GM19240 (cell line): ENCODE results near the gene DSCAML1.

ENCODE experiments used
- DNase-seq: peaks from one replicate; pipeline ENCODE4 v3.0.0; 2011; ENCODE audit warnings: low spot score; ENCODE audit not compliant: insufficient read length

DSCAML1 gene

GRCh38 chr11:117669062-117669461 is 128.0 kb downstream of the DSCAML1 start:
- DNase-seq = no peak

- DNase-seq = no peak
Measured at GRCh38 chr11:117668321-117668751, 128.7 kb downstream of the DSCAML1 start.

DNA sequence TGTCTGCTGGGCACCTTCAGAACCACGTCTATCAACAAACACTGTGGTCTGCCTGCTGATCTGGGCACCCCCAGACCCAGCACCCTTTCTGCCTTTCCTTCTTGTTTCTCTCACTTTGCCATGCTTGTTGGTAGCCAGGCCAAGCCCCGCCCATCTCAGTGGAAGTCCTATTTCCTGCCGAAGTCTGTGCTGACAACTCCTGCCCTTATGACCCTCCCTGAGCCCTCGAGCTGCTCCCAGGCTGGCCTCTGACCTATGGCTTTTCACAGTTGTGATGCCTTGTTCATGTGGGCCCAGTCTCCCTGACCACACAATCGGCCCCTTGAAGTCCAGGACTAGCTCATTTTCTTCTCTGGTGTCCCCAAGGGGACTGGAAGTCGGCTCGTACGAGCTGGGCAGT is 132.1 kb downstream of the DSCAML1 start:
- DNase-seq = no peak

GRCh38 chr11:117663821-117664220 is 133.2 kb downstream of the DSCAML1 start:
- DNase-seq = no peak

GRCh38 chr11:117663414-117663813 is 133.6 kb downstream of the DSCAML1 start:
- no peak for DNase-seq

DNA sequence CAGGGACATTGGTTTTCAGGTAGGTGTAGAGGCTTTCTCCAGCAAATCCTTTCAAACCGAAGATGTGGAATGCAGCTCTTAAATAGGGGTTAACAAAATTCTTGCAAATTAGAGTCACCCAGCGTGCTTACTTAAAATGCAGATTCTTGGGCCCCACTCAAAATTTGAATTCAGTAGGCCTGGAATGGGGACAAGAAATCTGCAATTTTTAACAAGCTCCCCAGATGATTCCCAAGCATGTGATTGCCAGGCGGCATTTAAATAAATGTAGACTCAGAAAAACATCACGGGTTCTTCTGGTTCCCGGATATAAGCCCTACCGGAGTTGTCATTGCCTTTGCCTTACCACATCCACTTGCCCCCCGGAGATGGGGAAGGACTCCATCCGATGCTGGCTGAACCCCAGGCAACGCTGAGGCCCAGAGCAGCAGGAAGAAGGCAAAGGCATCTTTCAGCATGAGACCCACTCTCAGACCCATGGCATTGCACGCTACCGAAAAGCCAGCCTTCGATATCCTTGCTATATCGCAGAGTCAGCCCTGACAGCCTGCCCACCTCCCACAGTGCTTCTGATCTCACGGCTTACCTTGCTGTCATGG is 134.2 kb downstream of the DSCAML1 start:
- no peak for DNase-seq

DNA sequence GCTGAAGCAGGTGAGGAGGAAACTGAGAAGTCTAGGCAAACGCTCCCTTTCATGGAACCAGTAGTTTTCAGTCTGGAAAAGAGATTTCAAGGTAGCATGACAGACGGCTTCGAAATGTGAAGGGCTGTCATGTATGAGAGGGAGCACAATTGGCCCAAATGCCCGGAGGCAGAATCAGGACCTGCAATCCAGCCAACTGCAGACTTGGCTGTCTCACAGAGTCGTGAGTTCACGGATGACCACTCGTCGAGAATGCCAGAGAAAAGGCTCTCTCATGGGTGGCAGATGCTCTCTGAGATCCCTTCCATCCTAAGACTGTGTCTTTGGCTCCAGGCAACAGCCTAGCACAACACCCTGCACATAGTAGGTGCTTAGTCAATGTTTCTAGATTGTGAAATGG is 134.8 kb downstream of the DSCAML1 start:
- DNase-seq = no peak

DNA sequence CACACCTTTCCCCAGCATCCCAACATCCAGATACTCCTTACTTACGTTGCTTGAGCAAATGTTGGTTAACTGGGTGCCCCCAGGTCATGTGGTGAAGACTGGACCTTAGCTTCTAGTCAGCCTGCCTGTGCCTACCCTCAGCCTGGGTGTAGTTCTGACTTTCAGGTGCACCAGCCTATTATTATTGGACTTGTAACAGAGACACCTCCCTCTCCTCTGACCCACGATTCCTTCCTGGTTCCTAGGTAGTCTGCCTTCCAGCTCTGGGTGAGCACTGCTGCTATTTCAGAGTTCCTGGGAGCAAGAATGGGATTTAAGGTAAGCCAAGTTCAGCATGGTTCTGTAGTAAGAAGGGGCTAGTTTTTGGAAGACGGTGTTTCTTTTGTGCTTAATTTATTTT is 138.2 kb downstream of the DSCAML1 start:
- no peak for DNase-seq

DNA sequence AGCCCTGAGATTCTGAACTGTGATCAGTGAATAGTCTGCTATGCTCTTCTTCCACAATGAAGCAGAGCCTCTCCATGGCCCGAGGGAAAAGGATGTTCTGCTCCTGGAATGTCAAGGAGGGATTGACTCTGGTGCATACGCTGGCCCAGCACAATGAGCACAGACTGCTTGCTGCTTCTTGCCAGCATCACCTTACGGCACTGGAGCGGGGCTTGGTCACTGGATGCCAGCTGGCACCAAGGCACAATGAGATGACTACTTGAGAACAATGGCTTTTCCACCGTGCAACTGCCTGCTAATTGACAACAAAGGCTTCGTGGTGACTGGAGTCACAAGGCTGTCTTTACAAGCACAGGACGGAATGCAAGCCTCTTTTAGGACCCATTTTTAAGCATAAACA is 139.2 kb downstream of the DSCAML1 start:
- no peak for DNase-seq

GRCh38 chr11:117654281-117655255 is 142.4 kb downstream of the DSCAML1 start:
- DNase-seq = no peak

GRCh38 chr11:117652521-117652920 is 144.5 kb downstream of the DSCAML1 start:
- DNase-seq = no peak

DNA sequence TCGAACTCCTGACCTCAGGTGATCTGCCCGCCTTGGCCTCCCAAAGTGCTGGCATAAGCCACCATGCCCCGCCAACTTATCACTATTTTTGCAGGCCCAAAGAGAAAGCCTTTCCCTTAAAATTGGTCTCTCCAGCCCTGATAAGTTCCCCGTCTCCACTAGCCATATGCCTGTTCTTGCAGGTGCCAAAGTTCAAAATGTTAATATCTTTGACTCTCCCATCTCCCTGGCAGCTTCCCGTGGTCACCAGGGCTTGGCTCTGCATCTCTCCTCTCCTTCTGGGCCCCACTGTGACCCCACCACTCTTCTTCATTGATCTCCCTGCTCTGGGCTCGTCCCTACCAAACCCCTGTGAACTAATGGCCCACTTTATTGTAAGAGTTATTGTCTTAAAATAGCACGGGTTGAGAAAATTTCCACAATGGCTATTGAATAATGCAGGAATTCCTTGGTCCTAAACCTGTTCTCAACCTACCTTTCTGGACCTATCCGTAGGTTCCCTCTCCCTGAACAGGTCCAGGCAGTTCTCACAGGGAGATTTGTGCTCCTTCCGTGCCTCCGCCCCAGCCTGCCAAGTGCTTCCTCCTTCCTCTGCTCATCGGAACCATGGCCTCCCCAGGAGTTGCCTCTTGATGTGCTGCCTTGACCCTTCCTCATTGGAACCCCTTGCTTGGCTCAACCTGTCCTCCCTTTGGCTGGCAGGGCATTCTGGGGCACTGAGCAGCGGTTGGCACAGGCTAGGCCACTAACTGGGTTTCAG is 147.5 kb downstream of the DSCAML1 start:
- no peak for DNase-seq

DNA sequence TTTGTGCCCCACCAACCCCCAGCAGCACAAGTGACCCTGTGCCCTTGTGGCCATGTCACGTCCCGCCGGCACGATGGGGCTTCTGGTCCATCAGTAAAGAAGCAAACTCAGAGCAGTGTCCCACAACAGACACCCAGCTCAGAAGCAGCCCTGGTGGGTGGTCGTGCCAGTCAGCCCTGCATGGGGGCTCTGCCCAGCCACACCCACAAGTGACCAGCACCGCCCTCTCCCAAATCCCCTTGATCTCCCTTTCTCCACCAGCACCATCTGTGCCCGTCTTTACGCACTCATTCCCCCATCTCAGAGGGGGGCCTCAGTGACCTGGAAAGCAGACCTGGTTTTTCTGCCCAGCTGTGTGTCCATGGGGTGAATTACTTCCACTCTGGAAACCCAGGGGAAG is 149.1 kb downstream of the DSCAML1 start:
- DNase-seq = no peak

DNA sequence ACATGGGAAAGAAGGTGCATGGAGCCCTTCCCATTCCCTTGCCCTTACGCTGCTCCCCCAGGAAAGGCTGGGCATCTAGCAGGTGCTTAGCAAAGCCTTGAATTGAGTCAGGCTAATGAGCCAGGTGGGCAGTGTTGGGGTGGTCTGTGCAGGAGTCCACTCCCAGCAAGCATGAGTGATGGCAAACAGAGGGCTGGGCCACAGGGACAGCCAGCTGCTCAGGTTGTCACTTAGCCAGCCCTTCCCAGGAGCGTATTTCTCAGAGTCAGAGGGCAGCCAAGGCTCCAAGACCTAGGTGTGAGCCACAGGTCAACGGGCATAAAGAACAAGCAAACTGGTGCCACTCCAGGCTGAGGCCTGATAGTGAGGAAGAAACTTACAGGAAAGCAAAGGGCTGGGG is 149.8 kb downstream of the DSCAML1 start:
- DNase-seq = no peak

DNA sequence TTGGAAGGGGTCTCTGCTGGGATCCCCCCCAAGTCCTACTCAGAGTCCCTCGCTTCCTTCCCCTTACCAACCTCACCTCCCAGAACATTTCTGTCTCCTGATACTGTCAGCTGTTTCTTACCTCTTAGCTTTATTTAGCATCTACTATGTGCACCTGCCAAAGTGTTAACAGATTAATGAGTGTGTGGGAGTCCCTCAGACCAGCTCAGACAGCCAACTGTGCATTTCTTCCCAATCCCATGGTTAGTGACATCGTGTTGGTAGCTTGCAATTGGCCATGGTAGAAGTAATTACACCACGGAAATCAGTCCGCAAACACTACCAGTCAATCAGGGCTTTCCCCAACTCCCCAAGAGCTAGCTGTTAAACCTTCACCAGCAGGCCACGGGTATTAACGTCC is 150.6 kb downstream of the DSCAML1 start:
- DNase-seq = no peak

GRCh38 chr11:117644403-117645155 is 152.4 kb downstream of the DSCAML1 start:
- no peak for DNase-seq

DNA sequence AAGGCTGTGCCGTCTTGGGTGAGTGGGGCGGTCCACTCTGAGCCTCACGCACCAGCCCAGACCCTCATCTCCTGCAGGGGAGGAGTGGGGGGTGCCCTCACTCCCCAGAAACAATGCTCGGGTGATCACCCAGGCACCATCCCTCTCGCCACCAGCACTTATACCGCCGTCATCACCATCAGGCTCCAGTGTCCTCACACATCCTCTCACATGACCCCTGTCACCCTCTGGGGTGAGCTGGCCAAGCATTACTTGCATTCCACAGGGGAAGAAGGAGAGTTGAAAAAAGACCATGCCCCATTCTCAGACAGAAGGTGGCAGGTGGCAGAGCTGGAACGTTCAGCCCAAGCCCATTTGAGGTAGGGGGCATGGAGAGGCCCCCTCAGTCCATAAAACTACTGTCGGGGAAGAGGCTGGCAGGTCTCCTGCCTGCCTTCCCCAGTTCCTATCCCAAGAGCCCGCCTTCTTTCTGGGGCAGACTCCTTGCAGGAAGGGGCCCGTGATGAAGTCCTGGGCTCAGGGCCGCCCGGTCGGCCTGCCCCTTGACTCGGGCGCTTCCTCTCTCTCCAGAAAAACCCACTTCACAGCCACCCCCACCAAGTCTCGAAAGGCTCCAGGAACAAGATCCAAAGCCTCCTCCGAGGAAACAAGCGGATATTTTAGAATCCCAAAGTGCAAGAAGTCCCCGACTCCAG is 153.3 kb downstream of the DSCAML1 start:
- no peak for DNase-seq

DNA sequence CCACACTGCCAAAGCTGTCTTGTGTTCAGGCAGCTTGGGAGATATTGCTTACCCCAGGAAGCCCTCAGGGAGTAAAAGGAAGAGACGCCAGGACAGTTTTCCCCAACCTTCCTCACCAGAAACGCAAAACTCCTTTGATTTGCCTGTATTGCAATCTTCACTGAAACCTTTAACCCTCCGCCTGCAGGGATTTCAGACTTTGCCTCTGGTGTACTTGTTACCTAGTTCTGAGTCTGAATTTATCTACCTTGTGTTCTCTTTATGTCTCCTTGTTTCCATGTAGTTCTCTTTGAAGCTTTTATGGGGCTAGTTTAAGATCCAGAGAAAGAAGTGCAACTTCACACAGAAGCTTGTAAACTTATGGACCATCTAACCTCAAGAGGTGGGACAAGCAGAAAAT is 154.2 kb downstream of the DSCAML1 start:
- no peak for DNase-seq

DNA sequence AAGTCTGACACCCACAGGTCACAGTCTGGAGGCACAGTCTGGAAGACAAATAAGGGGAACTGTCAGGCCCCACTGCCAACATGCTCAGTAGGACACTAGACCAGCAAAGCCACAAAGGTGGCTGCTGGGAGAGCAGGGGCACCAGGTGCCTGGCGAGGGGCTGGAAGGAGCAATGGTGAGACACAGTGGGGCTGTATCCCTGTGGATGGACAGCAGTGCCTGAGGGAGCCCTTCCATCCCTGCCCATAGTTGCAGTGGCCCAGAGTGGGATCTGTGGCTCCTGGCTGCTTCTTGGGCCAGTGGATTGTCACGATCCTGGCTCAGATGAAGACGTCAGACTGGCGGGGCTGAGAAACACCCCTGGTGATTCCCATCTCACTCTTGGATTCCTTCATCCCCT is 154.6 kb downstream of the DSCAML1 start:
- no peak for DNase-seq

- no peak for DNase-seq
Measured at GRCh38 chr11:117641008-117641915, 155.8 kb downstream of the DSCAML1 start.
